Stimulated activated CD8-positive, alpha-beta memory T cell treated with anti-CD3 and anti-CD28 coated beads, Interleukin-4, amount 100 ng/mL, for 1 hour (primary cell): ENCODE measurements around the gene GSC.
"Not testable (repeated sequence)": the region's sequence is repeated elsewhere in the genome, so short reads cannot be mapped to it uniquely, and the experiment has no call there.

Source experiments
- DNase-seq, 2 donors: peaks; one replicate each; pipeline ENCODE4 v3.0.0-alpha.2; 2020; ENCODE audit warnings: low read depth in 2 of 2, low spot score in 1 of 2

GSC gene

GRCh38 chr14:94769391-94770250 lies at the start of gene GSC:
Gene GSC, minus strand, starts transcription at chr14:94770113. Its CDS starts 98 bp downstream, at chr14:94770015.
- no peak for DNase-seq

GRCh38 chr14:94819531-94819930 lies 49.6 kb upstream of the GSC start:
- DNase-seq, result no peak

GRCh38 chr14:94816113-94816512 lies 46.2 kb upstream of the GSC start:
- no peak for DNase-seq

GRCh38 chr14:94805680-94806288 lies 35.9 kb upstream of the GSC start:
- no peak for DNase-seq

GRCh38 chr14:94801225-94801624 lies 31.3 kb upstream of the GSC start:
- no peak for DNase-seq

- not testable (repeated sequence) for DNase-seq
These were observed 30.9 kb upstream of the GSC start for GRCh38 chr14:94800764-94801163.

- no peak for DNase-seq
These were observed 28.0 kb upstream of the GSC start for GRCh38 chr14:94797887-94798286.

- no peak for DNase-seq
These were observed 26.4 kb upstream of the GSC start for GRCh38 chr14:94796278-94796677.

GRCh38 chr14:94795372-94795771 lies 25.5 kb upstream of the GSC start:
- no peak for DNase-seq

- no peak for DNase-seq
These were observed 24.0 kb upstream of the GSC start for GRCh38 chr14:94793901-94794300.

- no peak for DNase-seq
These were observed 17.7 kb upstream of the GSC start for GRCh38 chr14:94787655-94788054.

GRCh38 chr14:94787092-94787491 lies 17.2 kb upstream of the GSC start:
- no peak for DNase-seq

- DNase-seq, result no peak
These were observed 10.9 kb upstream of the GSC start for GRCh38 chr14:94780536-94781399.

GRCh38 chr14:94779713-94780112 lies 9.8 kb upstream of the GSC start:
- DNase-seq, result no peak

GRCh38 chr14:94775871-94776210 lies 5.9 kb upstream of the GSC start:
- DNase-seq, result no peak

GRCh38 chr14:94775091-94775870 lies 5.4 kb upstream of the GSC start:
- no peak for DNase-seq

GRCh38 chr14:94774344-94775090 lies 4.6 kb upstream of the GSC start:
- DNase-seq, result no peak

GRCh38 chr14:94773655-94774343 lies 3.9 kb upstream of the GSC start:
- no peak for DNase-seq

- no peak for DNase-seq
These were observed 3.2 kb upstream of the GSC start for GRCh38 chr14:94773061-94773648.
